Right kidney (tissue), 9 donors: Measurements from ENCODE around the gene TMEM126A.
A peak's percentile ranks its signal among the peaks of the same experiment; 100 is the strongest.
"Not testable (repeated sequence)": the region's sequence is repeated elsewhere in the genome, so short reads cannot be mapped to it uniquely, and the experiment has no call there.

Experiments used
- DNase-seq: peaks from one replicate; pipeline ENCODE4 v3.0.0-alpha.2; 2016
- long read RNA-seq, 8 donors: transcript quantifications; one replicate each; lab custom pipeline, GENCODE V29; 2026

Gene TMEM126A
- long read RNA-seq, donor 1, transcript TMEM126A-201 (5 exons, 739 nt): major isoform, 27 of 47 reads
- long read RNA-seq, donor 1, partial matches to known transcripts: 14 of 47 reads
- long read RNA-seq, donor 1, other reads (novel, unspliced or antisense): 0 of 47 reads
- long read RNA-seq, donor 2, transcript TMEM126A-201 (5 exons, 739 nt): major isoform, 16 of 25 reads
- long read RNA-seq, donor 2, partial matches to known transcripts: 6 of 25 reads
- long read RNA-seq, donor 2, other reads (novel, unspliced or antisense): 0 of 25 reads
- long read RNA-seq, donor 3, transcript TMEM126A-201 (5 exons, 739 nt): major isoform, 7 of 9 reads
- long read RNA-seq, donor 3, partial matches to known transcripts: 0 of 9 reads
- long read RNA-seq, donor 3, other reads (novel, unspliced or antisense): 0 of 9 reads
- long read RNA-seq, donor 4, transcript TMEM126A-201 (5 exons, 739 nt): major isoform, 11 of 12 reads
- long read RNA-seq, donor 4, partial matches to known transcripts: 0 of 12 reads
- long read RNA-seq, donor 4, other reads (novel, unspliced or antisense): 0 of 12 reads
- long read RNA-seq, donor 5, transcript TMEM126A-201 (5 exons, 739 nt): major isoform, 15 of 15 reads
- long read RNA-seq, donor 5, partial matches to known transcripts: 0 of 15 reads
- long read RNA-seq, donor 5, other reads (novel, unspliced or antisense): 0 of 15 reads
- long read RNA-seq, donor 6, transcript TMEM126A-201 (5 exons, 739 nt): major isoform, 10 of 12 reads
- long read RNA-seq, donor 6, partial matches to known transcripts: 0 of 12 reads
- long read RNA-seq, donor 6, other reads (novel, unspliced or antisense): 0 of 12 reads
- long read RNA-seq, donor 7, transcript TMEM126A-201 (5 exons, 739 nt): major isoform, 16 of 16 reads
- long read RNA-seq, donor 7, partial matches to known transcripts: 0 of 16 reads
- long read RNA-seq, donor 7, other reads (novel, unspliced or antisense): 0 of 16 reads
- long read RNA-seq, donor 8, transcript TMEM126A-201 (5 exons, 739 nt): major isoform, 19 of 21 reads
- long read RNA-seq, donor 8, partial matches to known transcripts: 0 of 21 reads
- long read RNA-seq, donor 8, other reads (novel, unspliced or antisense): 0 of 21 reads

- DNase-seq: peak; percentile 88
Observed at GRCh38 chr11:85647604-85648299, at the start of gene TMEM126A. Gene TMEM126A, plus strand, starts transcription at chr11:85647967. Its CDS starts 2,289 bp downstream, at chr11:85650256.

- no peak for DNase-seq
Observed at GRCh38 chr11:85599083-85599482, 48.7 kb upstream of the TMEM126A start.

GRCh38 chr11:85602526-85603213, 45.1 kb upstream of the TMEM126A start:
- no peak for DNase-seq

GRCh38 chr11:85603220-85603619, 44.5 kb upstream of the TMEM126A start:
- DNase-seq: no peak

- not testable (repeated sequence) for DNase-seq
Observed at GRCh38 chr11:85606237-85606636, 41.5 kb upstream of the TMEM126A start.

- DNase-seq: not testable (repeated sequence)
Observed at GRCh38 chr11:85608621-85609020, 39.1 kb upstream of the TMEM126A start.

- DNase-seq: not testable (repeated sequence)
Observed at GRCh38 chr11:85609286-85609685, 38.5 kb upstream of the TMEM126A start.

GRCh38 chr11:85611643-85612042, 36.1 kb upstream of the TMEM126A start:
- not testable (repeated sequence) for DNase-seq

- no peak for DNase-seq
Observed at GRCh38 chr11:85619499-85619898, 28.3 kb upstream of the TMEM126A start.

GRCh38 chr11:85620256-85620655, 27.5 kb upstream of the TMEM126A start:
- DNase-seq: no peak

- no peak for DNase-seq
Observed at GRCh38 chr11:85626496-85626895, 21.3 kb upstream of the TMEM126A start.

- no peak for DNase-seq
Observed at GRCh38 chr11:85627332-85627997, 20.3 kb upstream of the TMEM126A start, which contains the start of gene DLG2. Gene DLG2, minus strand, starts transcription at chr11:85627344.

- DNase-seq: peak; percentile 93
Observed at GRCh38 chr11:85627998-85628770, 19.6 kb upstream of the TMEM126A start, which contains the start of gene TMEM126B. Gene TMEM126B, plus strand, starts transcription at chr11:85628593. Its CDS starts 15 bp downstream, at chr11:85628608.

GRCh38 chr11:85628771-85629341, 18.9 kb upstream of the TMEM126A start:
- DNase-seq: no peak

GRCh38 chr11:85634747-85635146, 13.0 kb upstream of the TMEM126A start:
- no peak for DNase-seq

GRCh38 chr11:85643191-85643614, 4.6 kb upstream of the TMEM126A start:
- no peak for DNase-seq

- DNase-seq: no peak
Observed at GRCh38 chr11:85647078-85647477, 689 bp upstream of the TMEM126A start.

GRCh38 chr11:85651118-85651517, 3.4 kb downstream of the TMEM126A start:
- no peak for DNase-seq

GRCh38 chr11:85652786-85653447, 5.2 kb downstream of the TMEM126A start:
- DNase-seq: no peak
